GM12878 (cell line): ENCODE measurements around the gene ASPDH. TPM values are rescaled to one million over a fixed set of nuclear protein-coding genes. Genes with fewer than 3 reads are reported as not detected.

Source experiments
- ATF3 ChIP-seq: IDR thresholded peaks from 2 replicates; pipeline ENCODE4 v1.6.1; 2011; ENCODE audit warnings: low read depth, mild to moderate bottlenecking, low read length, moderate library complexity, borderline replicate concordance; ENCODE audit errors: extremely low read depth
- CHD4 ChIP-seq: fragments of 200-600 bp; sonication (generic); IDR thresholded peaks from 2 replicates; pipeline ENCODE4 v1.6.1; 2016; ENCODE audit warnings: mild to moderate bottlenecking
- CREM ChIP-seq: IDR thresholded peaks from 2 replicates; pipeline ENCODE4 v1.6.1; 2014; ENCODE audit warnings: antibody characterized with exemption, low read depth
- IRF3 ChIP-seq: fragments of 450-650 bp; IDR thresholded peaks from 2 replicates; pipeline ENCODE4 v1.6.1; 2014; ENCODE audit warnings: mild to moderate bottlenecking
- JUND ChIP-seq: IDR thresholded peaks from 2 replicates; pipeline ENCODE4 v1.6.1; 2012; ENCODE audit warnings: low read depth, mild to moderate bottlenecking, low read length, improper control_type of control experiment, moderate library complexity
- NFIC ChIP-seq: IDR thresholded peaks from 2 replicates; pipeline ENCODE4 v1.6.1; 2012; ENCODE audit warnings: low read depth, mild to moderate bottlenecking, inconsistent platforms, low read length, moderate library complexity
- NR2C1 ChIP-seq: fragments of 450-650 bp; IDR thresholded peaks from 2 replicates; pipeline ENCODE4 v1.6.1; 2017; ENCODE audit warnings: antibody characterized with exemption, mild to moderate bottlenecking, moderate library complexity
- PAX8 ChIP-seq: fragments of 450-650 bp; IDR thresholded peaks from 2 replicates; pipeline ENCODE4 v1.6.1; 2017; ENCODE audit warnings: mild to moderate bottlenecking, moderate library complexity
- PKNOX1 ChIP-seq: fragments of 450-650 bp; IDR thresholded peaks from 2 replicates; pipeline ENCODE4 v1.6.1; 2016; ENCODE audit warnings: mild to moderate bottlenecking
- PRDM15 ChIP-seq: fragments of 450-650 bp; formaldehyde crosslinking; IDR thresholded peaks from 2 replicates; pipeline ENCODE4 v1.4.0; 2020; ENCODE audit warnings: mild to moderate bottlenecking, moderate library complexity
- RAD21 ChIP-seq: IDR thresholded peaks from 2 replicates; pipeline ENCODE4 v1.6.1; 2011; ENCODE audit warnings: mild to moderate bottlenecking, low read depth, low read length, moderate library complexity; ENCODE audit not compliant: insufficient read depth
- SMARCA5 ChIP-seq: fragments of 450-650 bp; IDR thresholded peaks from 2 replicates; pipeline ENCODE4 v1.6.1; 2017; ENCODE audit warnings: mild to moderate bottlenecking
- ZBTB40 ChIP-seq: fragments of 450-650 bp; IDR thresholded peaks from 2 replicates; pipeline ENCODE4 v1.6.1; 2016; ENCODE audit warnings: mild to moderate bottlenecking, moderate library complexity, borderline replicate concordance
- ZNF217 ChIP-seq: fragments of 450-650 bp; IDR thresholded peaks from 2 replicates; pipeline ENCODE4 v1.6.1; 2017; ENCODE audit warnings: antibody characterized with exemption, mild to moderate bottlenecking
- ZNF687 ChIP-seq: fragments of 450-650 bp; IDR thresholded peaks from 2 replicates; pipeline ENCODE4 v1.6.1; 2017; ENCODE audit warnings: mild to moderate bottlenecking, moderate library complexity
- ZSCAN29 ChIP-seq: fragments of 450-650 bp; IDR thresholded peaks from 2 replicates; pipeline ENCODE4 v1.6.1; 2017; ENCODE audit warnings: mild to moderate bottlenecking, moderate library complexity
- polyA plus RNA-seq, 11 experiments: library from polyadenylated mRNA; depleted of rRNA in 4 of 11; unstranded in 6 of 11; stranded (reverse) in 5 of 11; fragments of >200 nt; fragmentation: Nextera tagmentation in 4 of 11; fragmentation: Illumina TruSeq in 1 of 11; extraction: Ambion mirVana in 4 of 11; extraction: Trizol in 1 of 11; gene quantifications; 1 replicate in 1 of 11; 2 replicates in 10 of 11; pipeline versions ENCODE4 v1.2.1 to v1.2.3, GENCODE V29; 2011 to 2016; ENCODE audit warnings: inconsistent platforms in 2 of 11, missing spikeins in 2 of 11, low read depth in 1 of 11
- total RNA-seq, 4 experiments: library from RNA; depleted of rRNA in 3 of 4; stranded (reverse); fragments of >200 nt in 3 of 4; fragmentation: Illumina TruSeq in 1 of 4; extraction: Trizol in 1 of 4; gene quantifications; 2 replicates each; pipeline versions ENCODE4 v1.2.1 to v1.2.3, GENCODE V29; 2013 to 2021

Gene ASPDH
- total and polyA plus RNA-seq, 10 of the 15 experiments (the other 5 are each of a cell fraction or from before 2014, with no cell fraction given) = not detected

GRCh38 chr19:50537769-50538230, 24.1 kb upstream of the ASPDH start (continued):
- TF ChIP-seq CREM (no peak), PRDM15 (CRISPR knock-in tag) (no peak), RAD21 (peak; percentile 58), PKNOX1 (0 out of 2 replicates have a peak, but pooled peaks have one; percentile 5), ZNF217 (no peak), PAX8 (no peak), NFIC (no peak), CHD4 (no peak), ZBTB40 (no peak), ZNF687 (peak; percentile 57), SMARCA5 (0 out of 2 replicates have a peak, but pooled peaks have one; percentile 33), ZSCAN29 (no peak), ATF3 (no peak), IRF3 (no peak), JUND (no peak), NR2C1 (peak; percentile 90)
